ENCODE data around the gene JADE1. TPM values are rescaled to one million over a fixed set of nuclear protein-coding genes. Genes with fewer than 3 reads are reported as not detected.

JADE1 gene
- total and polyA plus RNA-seq, 9 of the 15 experiments (the other 6 are each of a cell fraction or from before 2014, with no cell fraction given) = 8.3 to 37.9 (median 24.4) TPM

GRCh38 chr4:128863312-128864075 is 54.0 kb downstream of the JADE1 start (continued):
- TF ChIP-seq ZFP91 (CRISPR knock-in tag; IDR thresholded peaks at IDR 0.05) (no peak), ZNF318 (IDR thresholded peaks at IDR 0.05; ENCODE audit: borderline replicate concordance in 1 of 2, low read depth in 1 of 2) (no peak), RAD21 (CRISPR knock-in tag; conservative IDR thresholded peaks at IDR 0.05 in 1 of 2, IDR thresholded peaks at IDR 0.05 in 1 of 2) (peak; percentile 63 to 66), SP2 (IDR thresholded peaks at IDR 0.05; ENCODE audit: extremely low read depth, low read depth, low read length, poor library complexity, severe bottlenecking) (no peak), HLTF (IDR thresholded peaks at IDR 0.05) (no peak), ZNF511 (CRISPR knock-in tag; IDR thresholded peaks at IDR 0.05) (no peak), STAT5A (IDR thresholded peaks at IDR 0.05; ENCODE audit: borderline replicate concordance, low read length) (0 out of 2 replicates have a peak, but pooled peaks have one; percentile 25), DEAF1 (CRISPR knock-in tag; IDR thresholded peaks at IDR 0.05) (peak; percentile 48; the same call in 1 of the 2 replicates)

Data from K562 (cell line).